Measurements from ENCODE around the gene PAK1. TPM values are rescaled to one million over a fixed set of nuclear protein-coding genes. Genes with fewer than 3 reads are reported as not detected.

The PAK1 gene
- total RNA-seq, 4 donors from 2014 or later: 27.8 to 44.3 (median 36.2) TPM

DNA sequence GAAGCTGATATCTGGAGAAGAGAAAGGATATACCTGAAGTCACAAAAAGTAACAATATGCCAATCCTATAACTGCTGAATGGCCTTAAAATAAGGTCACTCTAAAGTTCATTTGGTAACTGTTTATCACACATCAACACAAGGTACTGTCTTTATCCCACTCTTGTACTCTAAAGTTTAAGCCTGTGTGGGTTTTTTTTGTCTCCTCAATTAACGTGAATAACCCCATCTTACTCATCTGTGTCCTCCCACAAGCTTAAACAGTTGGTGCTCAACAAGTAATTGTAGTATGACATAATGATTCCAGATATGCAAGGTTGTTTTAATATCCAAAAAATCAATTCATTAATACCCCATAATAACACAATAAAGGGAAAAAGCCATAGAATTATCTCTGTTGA is 42.1 kb downstream of the PAK1 start:
- Histone ChIP-seq H3K36me3 (no peaks in the 10 kb centered on the region), H3K27me3 (no peaks in the 10 kb centered on the region), H3K9me3 (no peaks in the 10 kb centered on the region), H3K27ac (replicated peaks in 1 of 4) (no peak overlapping the region), H3K4me3 (no peak overlapping the region), H3K4me1 (peaks cover 0 to 6% (median 0%) of the 10 kb centered on the region in 4 donors)
- 84% methylated on average over 1 of the region's 1 CpG for WGBS
- no peak for DNase-seq (ENCODE audit: extremely low spot score)
- TF ChIP-seq EP300 (IDR thresholded peaks at IDR 0.05): no peak
- TF ChIP-seq, protein P1, sequence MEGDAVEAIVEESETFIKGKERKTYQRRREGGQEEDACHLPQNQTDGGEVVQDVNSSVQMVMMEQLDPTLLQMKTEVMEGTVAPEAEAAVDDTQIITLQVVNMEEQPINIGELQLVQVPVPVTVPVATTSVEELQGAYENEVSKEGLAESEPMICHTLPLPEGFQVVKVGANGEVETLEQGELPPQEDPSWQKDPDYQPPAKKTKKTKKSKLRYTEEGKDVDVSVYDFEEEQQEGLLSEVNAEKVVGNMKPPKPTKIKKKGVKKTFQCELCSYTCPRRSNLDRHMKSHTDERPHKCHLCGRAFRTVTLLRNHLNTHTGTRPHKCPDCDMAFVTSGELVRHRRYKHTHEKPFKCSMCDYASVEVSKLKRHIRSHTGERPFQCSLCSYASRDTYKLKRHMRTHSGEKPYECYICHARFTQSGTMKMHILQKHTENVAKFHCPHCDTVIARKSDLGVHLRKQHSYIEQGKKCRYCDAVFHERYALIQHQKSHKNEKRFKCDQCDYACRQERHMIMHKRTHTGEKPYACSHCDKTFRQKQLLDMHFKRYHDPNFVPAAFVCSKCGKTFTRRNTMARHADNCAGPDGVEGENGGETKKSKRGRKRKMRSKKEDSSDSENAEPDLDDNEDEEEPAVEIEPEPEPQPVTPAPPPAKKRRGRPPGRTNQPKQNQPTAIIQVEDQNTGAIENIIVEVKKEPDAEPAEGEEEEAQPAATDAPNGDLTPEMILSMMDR (IDR thresholded peaks at IDR 0.05): no peak
- TF ChIP-seq POLR2A (IDR thresholded peaks at IDR 0.05; ENCODE audit: low read depth): no peak
- intact Hi-C loops (cut with DNase I): no loop called here

DNA sequence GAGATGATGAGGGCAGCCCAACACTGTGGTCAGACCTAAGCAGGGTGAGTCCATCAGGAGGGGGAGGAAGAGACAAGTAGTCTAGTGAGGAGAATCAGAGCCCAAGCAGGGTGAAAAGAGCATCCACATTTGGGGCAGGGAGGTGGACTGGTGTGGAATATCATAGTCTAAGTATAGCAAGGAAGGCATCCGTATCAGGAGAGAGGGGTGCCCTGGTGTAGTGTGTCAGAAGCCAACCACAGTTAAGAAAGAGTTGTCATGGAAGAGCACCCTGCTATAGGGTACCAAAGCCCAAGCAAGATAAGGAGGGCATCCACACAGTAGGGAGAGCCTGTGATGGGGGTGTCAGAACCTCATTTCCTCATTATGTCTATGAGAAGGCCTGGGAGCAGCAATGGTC is 45.3 kb downstream of the PAK1 start:
- TF ChIP-seq, protein P1 (IDR thresholded peaks at IDR 0.05): no peak
- TF ChIP-seq POLR2AphosphoS5 (IDR thresholded peaks at IDR 0.05) (no peak), POLR2A (IDR thresholded peaks at IDR 0.05; ENCODE audit: low read depth) (no peak), EP300 (IDR thresholded peaks at IDR 0.05) (no peak)
- Histone ChIP-seq H3K9me3 (no peaks in the 10 kb centered on the region), H3K4me3 (no peak overlapping the region), H3K36me3 (no peaks in the 10 kb centered on the region), H3K27me3 (no peaks in the 10 kb centered on the region), H3K4me1 (no peaks in the 10 kb centered on the region), H3K27ac (replicated peaks in 1 of 4) (no peak overlapping the region)
- intact Hi-C loops (cut with DNase I): no loop called here
- DNase-seq (ENCODE audit: extremely low spot score): no peak
- WGBS: 92% methylated on average over 1 of the region's 1 CpG

DNA sequence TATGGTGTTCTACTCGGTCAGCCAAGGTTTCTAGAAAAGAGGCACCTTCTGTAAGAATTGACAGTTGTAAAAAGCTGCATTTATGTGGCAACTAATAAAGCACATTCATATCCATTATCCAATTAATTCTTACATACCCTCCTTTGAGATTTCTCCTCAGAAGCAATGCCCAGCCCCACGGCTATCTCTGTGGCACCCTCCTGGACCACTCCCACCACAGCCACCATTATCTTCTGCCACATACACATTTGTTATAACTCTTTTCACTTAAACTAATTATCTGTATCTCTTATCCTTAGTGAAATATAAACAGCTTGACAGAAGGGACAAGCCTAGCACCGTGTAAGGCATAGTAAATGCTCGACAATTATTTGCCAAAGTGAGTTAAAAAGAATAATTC is 48.5 kb downstream of the PAK1 start:
- DNase-seq (ENCODE audit: extremely low spot score): no peak
- Histone ChIP-seq H3K27ac (replicated peaks in 1 of 4) (no peak overlapping the region), H3K4me3 (no peak overlapping the region), H3K36me3 (no peaks in the 10 kb centered on the region), H3K4me1 (no peaks in the 10 kb centered on the region), H3K9me3 (no peaks in the 10 kb centered on the region), H3K27me3 (no peaks in the 10 kb centered on the region)
- TF ChIP-seq EP300 (IDR thresholded peaks at IDR 0.05) (no peak), POLR2A (IDR thresholded peaks at IDR 0.05; ENCODE audit: low read depth) (no peak), POLR2AphosphoS5 (IDR thresholded peaks at IDR 0.05) (no peak)
- TF ChIP-seq, protein P1 (IDR thresholded peaks at IDR 0.05): no peak
- 91% methylated on average over 4 of the region's 4 CpGs for WGBS
- intact Hi-C loops (cut with DNase I): no loop called here

DNA sequence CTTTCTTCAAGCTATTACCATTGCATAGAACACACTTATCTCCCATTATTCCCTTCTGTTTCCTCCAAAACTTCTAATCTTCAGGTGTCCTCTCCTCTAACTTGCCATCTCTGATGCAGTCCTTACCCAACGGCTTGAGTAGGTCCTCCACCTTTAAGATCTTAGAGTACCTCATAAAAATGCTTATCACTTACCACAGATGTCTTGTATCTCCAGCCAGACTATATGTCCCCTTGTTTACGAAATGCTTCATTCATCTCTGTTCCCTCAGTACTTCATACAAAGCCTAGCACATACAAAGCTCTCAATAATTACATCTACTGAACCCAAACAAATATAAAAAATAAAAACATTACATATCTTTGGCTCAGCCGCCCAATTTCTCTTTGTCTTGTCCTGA is 49.2 kb downstream of the PAK1 start:
- 88% methylated on average over 3 of the region's 3 CpGs for WGBS
- Histone ChIP-seq H3K36me3 (no peaks in the 10 kb centered on the region), H3K4me1 (no peaks in the 10 kb centered on the region), H3K27ac (replicated peaks in 1 of 4) (no peak overlapping the region), H3K27me3 (no peaks in the 10 kb centered on the region), H3K9me3 (no peaks in the 10 kb centered on the region), H3K4me3 (no peak overlapping the region)
- TF ChIP-seq, protein P1 (IDR thresholded peaks at IDR 0.05): no peak
- no peak for TF ChIP-seq POLR2AphosphoS5 (IDR thresholded peaks at IDR 0.05)
- no peak for TF ChIP-seq EP300 (IDR thresholded peaks at IDR 0.05)
- TF ChIP-seq POLR2A (IDR thresholded peaks at IDR 0.05; ENCODE audit: low read depth): no peak
- intact Hi-C loops (cut with DNase I): no loop called here
- no peak for DNase-seq (ENCODE audit: extremely low spot score)

DNA sequence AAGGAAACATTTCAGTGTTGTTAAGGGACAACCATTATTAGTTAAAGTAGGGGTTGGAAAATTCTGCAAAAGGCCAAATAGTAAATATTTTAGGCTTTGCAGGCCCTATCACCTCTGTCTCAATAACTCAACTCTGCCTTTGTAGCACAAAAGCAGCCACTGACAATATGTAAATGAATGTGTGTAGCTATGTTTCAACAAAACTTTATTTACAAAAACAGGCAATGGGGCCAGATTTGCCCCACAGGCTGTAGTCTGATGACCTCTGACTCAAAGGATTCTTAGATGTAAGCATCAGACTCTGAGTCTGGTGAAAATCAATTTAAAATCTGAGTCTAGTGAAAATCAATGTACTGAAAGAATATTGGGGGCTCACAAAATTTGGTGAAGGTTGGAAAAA is 50.3 kb downstream of the PAK1 start:
- intact Hi-C loops (cut with DNase I): no loop called here
- H3K27me3 ChIP-seq: no peaks in the 10 kb centered on the region
- no peaks in the 10 kb centered on the region for H3K9me3 ChIP-seq
- no peak for DNase-seq (ENCODE audit: extremely low spot score)
- no peaks in the 10 kb centered on the region for H3K36me3 ChIP-seq
- H3K4me1 ChIP-seq: peaks cover 0 to 7% (median 4%) of the 10 kb centered on the region in 4 donors
- H3K27ac ChIP-seq (replicated peaks in 1 of 4): no peak overlapping the region
- no peak overlapping the region for H3K4me3 ChIP-seq
- TF ChIP-seq POLR2AphosphoS5 (IDR thresholded peaks at IDR 0.05) (no peak), POLR2A (IDR thresholded peaks at IDR 0.05; ENCODE audit: low read depth) (no peak), EP300 (IDR thresholded peaks at IDR 0.05) (no peak)
- TF ChIP-seq, protein P1 (IDR thresholded peaks at IDR 0.05): no peak

Measured in esophagus muscularis mucosa (tissue), 4 donors.